Aorta (tissue), 5 donors: Measurements from ENCODE around the gene F10. TPM values are rescaled to one million over a fixed set of nuclear protein-coding genes. Genes with fewer than 3 reads are reported as not detected.
A peak's percentile ranks its signal among the peaks of the same experiment; 100 is the strongest.

Source experiments
- ATAC-seq: fragments of 200-7000 bp; cut with Tn5 transposase; one replicate; pipeline ENCODE4 v1.9.1; 2022; ENCODE audit warnings: moderate library complexity; ENCODE audit not compliant: low FRiP score
- DNase-seq, 2 donors: peaks; one replicate each; pipeline ENCODE4 v3.0.0-alpha.2; 2020
- H3K27ac ChIP-seq, 2 donors: one replicate each; pipeline ENCODE4 v1.5.1; 2013; ENCODE audit warnings: low read length in 2 of 2, mild to moderate bottlenecking in 2 of 2, moderate library complexity in 2 of 2, control low read depth in 1 of 2, inconsistent platforms in 1 of 2, low read depth in 1 of 2
- H3K27me3 ChIP-seq, 2 donors: one replicate each; pipeline ENCODE4 v1.6.1; 2013; ENCODE audit warnings: control low read depth in 1 of 2, low read length in 1 of 2, mild to moderate bottlenecking in 1 of 2, moderate library complexity in 1 of 2; ENCODE audit not compliant: insufficient read depth in 2 of 2, control insufficient read depth in 1 of 2
- H3K36me3 ChIP-seq, 2 donors: one replicate each; pipeline ENCODE4 v1.6.1; 2013; ENCODE audit warnings: control low read depth in 1 of 2, low read length in 1 of 2, mild to moderate bottlenecking in 1 of 2; ENCODE audit not compliant: insufficient read depth in 2 of 2, control insufficient read depth in 1 of 2
- H3K4me1 ChIP-seq, 2 donors: one replicate each; pipeline ENCODE4 v1.6.1; 2013; ENCODE audit warnings: low read length in 2 of 2, control low read depth in 1 of 2, mild to moderate bottlenecking in 1 of 2, moderate library complexity in 1 of 2; ENCODE audit not compliant: insufficient read depth in 2 of 2, control insufficient read depth in 1 of 2
- H3K4me3 ChIP-seq, 2 donors: one replicate each; pipeline ENCODE4 v1.5.1; 2013; ENCODE audit warnings: low read length in 2 of 2, control low read depth in 1 of 2, mild to moderate bottlenecking in 1 of 2
- H3K9me3 ChIP-seq: one replicate; pipeline ENCODE4 v1.6.1; 2013; ENCODE audit warnings: mild to moderate bottlenecking, low read length; ENCODE audit not compliant: control insufficient read depth
- WGBS, 2 donors: extraction: QIAGEN DNeasy Blood & Tissue Kit; methylation state at CpG; one replicate each; pipeline ENCODE4 v1.1.7; 2013; 5-methylcytosine and 5-hydroxymethylcytosine counted together
- intact Hi-C, 2 donors: fragments of 100-400 bp; cut with DNase I; formaldehyde crosslinking; loops; one replicate each; pipeline versions ENCODE4 v1.14.2 to v1.15.0; 2022
- polyA plus RNA-seq, 2 donors: library from polyadenylated mRNA; stranded (reverse); fragments of 200-250 nt; gene quantifications; one replicate each; pipeline ENCODE4 v1.2.3, GENCODE V29; 2013
- total RNA-seq, 2 donors: library from RNA; stranded (reverse); fragmentation: NEBNext Ultra II Directional; extraction: Animal tissue kit (Norgen Biotek cat#: 25700); gene quantifications; one replicate each; pipeline ENCODE4 v1.2.1, GENCODE V29; 2021
- donor health status: healthy with polysubstance abuse.
- donor health status: Bipolar disorder and iron deficiency.
- donor health status: DM: no; HTN: no; CAD: no.
- donor health status: DM: no; HTN: no; CAD: no.
- donor health status: DM: yes; HTN: yes; CAD: no.

Gene F10
- total and polyA plus RNA-seq, 4 donors = 6.5 to 38.4 (median 13.8) TPM

- Histone ChIP-seq H3K36me3 (no peaks in the 10 kb centered on the region), H3K27me3 (no peaks in the 10 kb centered on the region), H3K27ac (no peak overlapping the region), H3K4me1 (no peaks in the 10 kb centered on the region), H3K9me3 (no peaks in the 10 kb centered on the region), H3K4me3 (no peak overlapping the region)
- intact Hi-C loops = no loop called here
- DNase-seq = peak; percentile 38 to 66
- ATAC-seq = no peak
- WGBS, 2 donors = 88 to 90% methylated on average over 30 of the region's 30 CpGs
Observed at GRCh38 chr13:113091211-113091771, 31.3 kb upstream of the F10 start.

DNA sequence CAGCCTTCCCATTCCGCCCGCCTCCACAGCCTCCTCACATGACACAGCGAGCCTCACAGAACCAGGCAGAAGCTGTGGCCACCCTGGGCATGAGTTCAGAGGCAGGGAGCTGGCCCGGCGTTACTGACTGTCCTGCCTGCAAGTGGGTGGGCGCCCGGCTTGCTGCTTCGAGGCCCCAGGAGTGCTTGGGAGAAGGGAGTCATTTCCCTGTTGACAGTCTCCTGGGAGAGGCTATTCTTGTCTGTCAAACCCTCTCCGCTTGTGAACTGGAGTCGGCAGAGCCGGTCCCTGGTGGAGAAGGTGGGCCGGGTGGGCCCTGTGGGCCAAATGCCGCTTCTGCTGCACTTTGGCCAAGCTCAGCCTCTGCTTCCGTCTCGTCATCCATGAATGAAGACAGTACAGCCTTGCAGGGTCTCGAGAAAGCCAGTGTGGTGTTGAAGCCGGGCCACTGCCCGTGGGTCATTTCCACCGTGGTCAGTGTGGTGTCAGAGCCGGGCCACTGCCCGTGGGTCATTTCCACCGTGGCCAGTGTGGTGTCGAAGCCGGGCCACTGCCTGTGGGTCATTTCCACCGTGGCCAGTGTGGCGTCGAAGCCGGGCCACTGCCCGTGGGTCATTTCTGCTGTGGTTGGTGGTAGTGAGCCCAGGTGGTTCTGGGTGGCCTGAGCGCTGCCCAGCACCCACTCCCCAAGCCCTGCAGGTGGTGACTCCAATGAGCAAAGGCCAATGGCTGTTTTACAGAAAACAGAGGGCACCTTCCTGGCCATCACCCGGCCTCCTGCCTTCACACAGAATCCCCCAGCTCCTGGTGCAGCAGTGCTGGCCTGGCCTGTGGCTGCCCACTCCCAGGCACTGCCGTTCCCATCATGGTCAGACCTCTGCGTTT lies 30.5 kb upstream of the F10 start:
- Histone ChIP-seq H3K4me3 (no peak overlapping the region), H3K9me3 (no peaks in the 10 kb centered on the region), H3K27ac (no peak overlapping the region), H3K36me3 (no peaks in the 10 kb centered on the region), H3K4me1 (no peaks in the 10 kb centered on the region), H3K27me3 (no peaks in the 10 kb centered on the region)
- ATAC-seq (no peak), DNase-seq (peak in 1 of 2 donors; percentile 45)
- intact Hi-C loops = no loop called here
- 85 to 89% methylated on average over 32 to 33 of the region's 33 CpGs for WGBS, 2 donors

GRCh38 chr13:113092776-113093579 lies 29.6 kb upstream of the F10 start:
- H3K4me1 ChIP-seq = no peaks in the 10 kb centered on the region
- ATAC-seq = no peak
- peak in 1 of 2 donors; percentile 30 for DNase-seq
- H3K27me3 ChIP-seq = no peaks in the 10 kb centered on the region
- H3K9me3 ChIP-seq = no peaks in the 10 kb centered on the region
- H3K4me3 ChIP-seq = no peak overlapping the region
- WGBS, 2 donors = 90 to 91% methylated on average over 25 of the region's 25 CpGs
- intact Hi-C loops = no loop called here
- H3K36me3 ChIP-seq = no peaks in the 10 kb centered on the region
- H3K27ac ChIP-seq = no peak overlapping the region

DNA sequence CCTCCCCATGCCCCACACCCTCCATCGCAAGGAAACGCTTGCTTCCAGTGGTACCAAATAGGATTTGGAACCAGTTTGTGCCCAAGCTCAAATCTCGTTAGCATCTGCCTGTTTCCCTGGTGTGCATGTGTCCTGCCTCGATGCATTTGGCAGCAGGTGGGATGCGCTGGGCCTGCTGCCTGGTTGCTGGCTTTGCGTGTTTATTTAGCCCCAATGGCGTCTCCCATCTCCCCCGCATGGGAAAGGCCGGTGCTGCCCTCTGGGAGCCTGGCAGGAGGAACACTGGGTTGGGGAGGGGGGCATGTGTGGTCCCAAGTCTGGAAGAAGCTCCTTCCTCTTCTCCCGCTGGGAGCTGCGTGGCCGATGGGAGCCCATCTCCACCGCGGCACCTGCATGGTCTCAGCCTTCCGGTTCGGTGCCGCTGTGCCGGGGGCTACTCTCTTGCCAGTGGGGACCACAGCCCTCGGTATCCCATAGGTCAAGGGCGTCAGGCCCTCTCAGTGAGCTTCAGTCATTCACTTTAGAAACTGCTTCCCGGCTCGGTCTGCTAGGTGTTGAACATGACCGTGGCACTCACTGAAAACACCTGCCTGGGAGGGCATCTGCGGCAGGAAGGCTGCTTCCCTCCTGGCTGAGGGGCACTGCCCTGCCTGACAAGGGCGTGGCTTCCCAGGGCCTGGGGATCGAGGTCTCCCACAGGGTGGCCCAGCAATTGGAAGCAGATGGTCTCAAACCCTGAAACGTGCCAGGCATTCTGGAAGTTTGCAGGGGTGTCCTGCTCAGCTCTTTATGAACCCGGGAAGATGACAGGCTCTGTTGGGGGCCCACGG lies 28.8 kb upstream of the F10 start:
- Histone ChIP-seq H3K4me1 (no peaks in the 10 kb centered on the region), H3K36me3 (no peaks in the 10 kb centered on the region), H3K4me3 (no peak overlapping the region), H3K9me3 (no peaks in the 10 kb centered on the region), H3K27me3 (no peaks in the 10 kb centered on the region), H3K27ac (no peak overlapping the region)
- intact Hi-C loops = no loop called here
- 74 to 81% methylated on average over 29 of the region's 29 CpGs for WGBS, 2 donors
- DNase-seq = peak in 1 of 2 donors; percentile 26
- no peak for ATAC-seq

DNA sequence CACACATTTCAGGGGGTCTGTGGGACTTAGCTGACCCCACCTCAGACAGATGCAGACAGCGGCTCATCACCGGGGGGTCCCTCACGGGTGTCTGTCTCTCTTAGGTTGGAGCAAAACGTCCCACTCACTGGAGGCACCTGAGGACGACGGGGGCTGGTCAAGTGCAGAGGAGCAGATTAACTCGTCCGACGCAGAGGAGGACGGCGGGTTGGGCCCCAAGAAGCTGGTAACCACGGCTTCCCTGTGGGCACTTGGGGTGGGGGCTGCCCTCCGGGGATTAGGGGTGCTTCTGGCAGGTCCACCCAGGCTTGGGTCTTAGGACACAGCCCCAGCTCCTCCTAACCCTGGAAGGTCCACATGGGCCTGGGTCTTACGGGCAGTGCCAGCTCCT lies 28.2 kb upstream of the F10 start:
- no peak overlapping the region for H3K27ac ChIP-seq
- no peaks in the 10 kb centered on the region for H3K9me3 ChIP-seq
- intact Hi-C loops = no loop called here
- H3K4me1 ChIP-seq = no peaks in the 10 kb centered on the region
- H3K36me3 ChIP-seq = no peaks in the 10 kb centered on the region
- no peak overlapping the region for H3K4me3 ChIP-seq
- no peaks in the 10 kb centered on the region for H3K27me3 ChIP-seq
- ATAC-seq (no peak), DNase-seq (no peak)
- WGBS, 2 donors = 85 to 87% methylated on average over 14 of the region's 14 CpGs

- no peak for ATAC-seq
- H3K4me1 ChIP-seq = no peaks in the 10 kb centered on the region
- no peak overlapping the region for H3K4me3 ChIP-seq
- DNase-seq = no peak
- H3K9me3 ChIP-seq = no peaks in the 10 kb centered on the region
- intact Hi-C loops = no loop called here
- 91% methylated on average over 23 to 25 of the region's 25 CpGs for WGBS, 2 donors
- H3K36me3 ChIP-seq = no peaks in the 10 kb centered on the region
- H3K27me3 ChIP-seq = no peaks in the 10 kb centered on the region
- H3K27ac ChIP-seq = no peak overlapping the region
Observed at GRCh38 chr13:113095146-113096051, 27.2 kb upstream of the F10 start.

DNA sequence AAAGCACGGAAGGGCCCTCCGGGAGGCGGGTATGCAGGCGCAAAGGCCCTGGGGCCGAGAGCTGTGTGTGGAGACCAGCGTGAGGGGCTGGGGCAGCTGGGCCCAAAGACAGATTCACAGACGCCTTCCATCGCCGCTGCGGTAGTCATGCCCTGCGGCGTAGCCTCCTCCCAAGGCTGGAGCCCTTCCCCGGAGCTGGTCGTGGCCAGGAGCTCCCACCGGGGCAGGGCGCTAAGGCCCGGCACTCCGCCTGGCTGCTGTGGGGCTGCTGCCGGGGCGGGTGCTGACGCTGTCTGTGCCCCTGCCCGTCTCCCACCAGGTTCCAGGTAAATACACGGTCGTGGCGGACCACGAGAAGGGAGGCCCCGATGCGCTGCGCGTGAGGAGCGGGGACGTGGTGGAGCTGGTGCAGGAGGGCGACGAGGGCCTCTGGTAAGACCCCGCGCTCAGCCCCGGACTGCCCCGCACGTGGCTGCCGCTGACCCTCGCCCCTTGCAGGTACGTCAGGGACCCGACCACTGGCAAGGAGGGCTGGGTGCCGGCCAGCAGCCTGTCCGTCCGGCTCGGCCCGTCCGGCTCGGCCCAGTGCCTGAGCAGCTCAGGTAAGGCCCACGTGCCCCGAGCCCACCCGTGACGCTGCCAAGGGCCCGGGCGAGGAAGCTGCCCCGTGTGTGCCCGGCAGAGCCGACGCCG lies 26.4 kb upstream of the F10 start:
- Histone ChIP-seq H3K36me3 (no peaks in the 10 kb centered on the region), H3K4me1 (no peaks in the 10 kb centered on the region), H3K4me3 (no peak overlapping the region), H3K9me3 (no peaks in the 10 kb centered on the region), H3K27me3 (no peaks in the 10 kb centered on the region), H3K27ac (no peak overlapping the region)
- ATAC-seq (no peak), DNase-seq (no peak)
- intact Hi-C loops = no loop called here
- WGBS, 2 donors = 93 to 94% methylated on average over 59 to 61 of the region's 61 CpGs
